Measurements from ENCODE around the gene GTF2IRD1. TPM values are rescaled to one million over a fixed set of nuclear protein-coding genes. Genes with fewer than 3 reads are reported as not detected.
A peak's percentile ranks its signal among the peaks of the same experiment; 100 is the strongest.

The GTF2IRD1 gene
- total and polyA plus RNA-seq, 2 of the 13 experiments (the other 11 are each of a cell fraction or from before 2014, with no cell fraction given), result 16.5 to 26.7 TPM

DNA sequence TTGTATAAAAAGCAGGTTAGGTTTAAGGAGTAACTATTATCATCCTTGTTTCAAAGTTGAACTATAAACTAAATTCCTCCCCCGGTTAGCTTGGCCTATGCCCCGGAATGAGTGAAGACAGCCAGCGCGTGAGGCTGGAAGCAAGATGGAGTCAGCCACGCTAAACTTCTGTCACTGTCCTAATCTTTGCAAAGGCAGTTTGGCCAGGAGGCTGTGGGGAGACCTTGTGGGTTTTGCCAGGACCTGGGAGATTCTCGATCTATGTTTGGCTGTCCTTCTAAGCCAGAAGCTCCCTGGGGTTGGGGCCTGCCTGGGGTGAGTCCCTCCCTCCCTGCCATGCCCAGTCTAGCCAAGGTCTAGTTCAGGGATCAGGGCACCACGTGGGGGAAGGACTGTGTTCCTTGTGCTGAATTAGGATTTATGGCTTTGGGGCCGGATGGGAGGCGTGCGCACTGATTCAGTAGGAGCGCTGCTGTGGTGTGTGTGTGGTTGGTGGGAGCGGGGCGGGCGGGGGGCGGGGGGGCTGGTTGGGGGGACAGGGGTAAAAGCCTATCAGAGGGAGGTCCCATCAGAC is 871 bp upstream of the GTF2IRD1 start (continued):
- TF ChIP-seq POLR2AphosphoS2 (IDR thresholded peaks at IDR 0.05; ENCODE audit: low read depth, low read length) (no peak), ZBTB7A (CRISPR knock-in tag; IDR thresholded peaks at IDR 0.05) (no peak), ZFP62 (CRISPR knock-in tag; IDR thresholded peaks at IDR 0.05) (no peak), ZMYM2 (CRISPR knock-in tag; IDR thresholded peaks at IDR 0.05) (no peak), PITX1 (CRISPR knock-in tag; IDR thresholded peaks at IDR 0.05) (0 out of 2 replicates have a peak, but pooled peaks have one; percentile 21), MTF2 (CRISPR knock-in tag; IDR thresholded peaks at IDR 0.05; ENCODE audit: borderline replicate concordance) (no peak), KDM4B (CRISPR knock-in tag; IDR thresholded peaks at IDR 0.05) (no peak), TERF1 (CRISPR knock-in tag; IDR thresholded peaks at IDR 0.05) (no peak), SNAPC4 (CRISPR knock-in tag; IDR thresholded peaks at IDR 0.05) (no peak), ZFYVE20 (CRISPR knock-in tag; IDR thresholded peaks at IDR 0.05; ENCODE audit: borderline replicate concordance, low read depth) (no peak), ZNF7 (CRISPR knock-in tag; IDR thresholded peaks at IDR 0.05) (no peak), KDM3A (CRISPR knock-in tag; IDR thresholded peaks at IDR 0.05; ENCODE audit: low read depth) (no peak), GATAD1 (CRISPR knock-in tag; IDR thresholded peaks at IDR 0.05) (0 out of 2 replicates have a peak, but pooled peaks have one; percentile 1), MXD4 (CRISPR knock-in tag; IDR thresholded peaks at IDR 0.05) (no peak), MLXIP (CRISPR knock-in tag; IDR thresholded peaks at IDR 0.05; ENCODE audit: borderline replicate concordance) (no peak), ZBTB21 (CRISPR knock-in tag; IDR thresholded peaks at IDR 0.05) (no peak), KAT7 (CRISPR knock-in tag; IDR thresholded peaks at IDR 0.05; ENCODE audit: borderline replicate concordance) (no peak)
- TF ChIP-seq, protein P1, sequence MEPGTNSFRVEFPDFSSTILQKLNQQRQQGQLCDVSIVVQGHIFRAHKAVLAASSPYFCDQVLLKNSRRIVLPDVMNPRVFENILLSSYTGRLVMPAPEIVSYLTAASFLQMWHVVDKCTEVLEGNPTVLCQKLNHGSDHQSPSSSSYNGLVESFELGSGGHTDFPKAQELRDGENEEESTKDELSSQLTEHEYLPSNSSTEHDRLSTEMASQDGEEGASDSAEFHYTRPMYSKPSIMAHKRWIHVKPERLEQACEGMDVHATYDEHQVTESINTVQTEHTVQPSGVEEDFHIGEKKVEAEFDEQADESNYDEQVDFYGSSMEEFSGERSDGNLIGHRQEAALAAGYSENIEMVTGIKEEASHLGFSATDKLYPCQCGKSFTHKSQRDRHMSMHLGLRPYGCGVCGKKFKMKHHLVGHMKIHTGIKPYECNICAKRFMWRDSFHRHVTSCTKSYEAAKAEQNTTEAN (CRISPR knock-in tag; conservative IDR thresholded peaks at IDR 0.05), result no peak
- TF ChIP-seq, protein P2, sequence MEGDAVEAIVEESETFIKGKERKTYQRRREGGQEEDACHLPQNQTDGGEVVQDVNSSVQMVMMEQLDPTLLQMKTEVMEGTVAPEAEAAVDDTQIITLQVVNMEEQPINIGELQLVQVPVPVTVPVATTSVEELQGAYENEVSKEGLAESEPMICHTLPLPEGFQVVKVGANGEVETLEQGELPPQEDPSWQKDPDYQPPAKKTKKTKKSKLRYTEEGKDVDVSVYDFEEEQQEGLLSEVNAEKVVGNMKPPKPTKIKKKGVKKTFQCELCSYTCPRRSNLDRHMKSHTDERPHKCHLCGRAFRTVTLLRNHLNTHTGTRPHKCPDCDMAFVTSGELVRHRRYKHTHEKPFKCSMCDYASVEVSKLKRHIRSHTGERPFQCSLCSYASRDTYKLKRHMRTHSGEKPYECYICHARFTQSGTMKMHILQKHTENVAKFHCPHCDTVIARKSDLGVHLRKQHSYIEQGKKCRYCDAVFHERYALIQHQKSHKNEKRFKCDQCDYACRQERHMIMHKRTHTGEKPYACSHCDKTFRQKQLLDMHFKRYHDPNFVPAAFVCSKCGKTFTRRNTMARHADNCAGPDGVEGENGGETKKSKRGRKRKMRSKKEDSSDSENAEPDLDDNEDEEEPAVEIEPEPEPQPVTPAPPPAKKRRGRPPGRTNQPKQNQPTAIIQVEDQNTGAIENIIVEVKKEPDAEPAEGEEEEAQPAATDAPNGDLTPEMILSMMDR (CRISPR knock-in tag; IDR thresholded peaks at IDR 0.05), result no peak
